GM19467 (cell line): Measurements from ENCODE around the gene SLC9A3.

Experiments used
- ATAC-seq: cut with Tn5 transposase; IDR thresholded peaks from one replicate; pipeline ENCODE4 v1.9.1; 2021; ENCODE audit warnings: mild to moderate bottlenecking, moderate library complexity; ENCODE audit not compliant: unreplicated experiment

The SLC9A3 gene

DNA sequence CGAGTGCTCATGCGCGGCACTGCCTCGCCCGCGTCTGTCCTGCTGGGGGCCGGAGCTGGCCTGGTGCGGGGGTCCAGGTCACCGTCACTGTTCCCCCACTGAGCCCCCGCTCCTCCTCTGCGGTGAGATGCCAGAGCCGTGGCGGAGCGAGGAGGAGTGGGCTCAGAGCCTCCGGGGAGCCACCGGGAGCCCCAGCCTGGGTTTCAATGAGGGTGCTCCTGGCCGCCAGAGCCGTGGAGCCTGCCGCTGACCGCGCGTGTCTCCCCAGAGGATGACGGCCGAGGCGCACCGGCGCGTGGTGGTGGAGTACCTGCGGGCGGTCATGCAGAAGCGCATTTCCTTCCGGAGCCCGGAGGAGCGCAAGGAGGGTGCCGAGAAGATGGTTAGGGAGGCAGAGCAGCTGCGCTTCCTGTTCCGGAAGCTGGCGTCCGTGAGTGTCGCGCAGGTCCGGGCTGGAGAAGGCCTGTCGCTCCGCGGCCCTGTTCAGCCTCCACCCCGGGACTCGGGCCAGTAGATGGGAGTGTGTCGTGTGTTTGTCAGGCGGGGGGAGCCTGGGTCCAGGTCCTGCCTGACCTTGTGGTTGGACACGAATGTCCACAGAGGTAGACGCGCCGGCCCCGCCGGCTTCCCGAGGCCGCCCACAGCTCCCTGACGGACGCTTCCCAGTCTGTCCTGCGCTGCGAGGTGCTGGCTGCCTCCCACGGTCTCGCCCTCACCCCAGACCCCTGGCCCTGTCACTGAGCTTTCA lies 59.2 kb downstream of the SLC9A3 start:
- no peak for ATAC-seq

DNA sequence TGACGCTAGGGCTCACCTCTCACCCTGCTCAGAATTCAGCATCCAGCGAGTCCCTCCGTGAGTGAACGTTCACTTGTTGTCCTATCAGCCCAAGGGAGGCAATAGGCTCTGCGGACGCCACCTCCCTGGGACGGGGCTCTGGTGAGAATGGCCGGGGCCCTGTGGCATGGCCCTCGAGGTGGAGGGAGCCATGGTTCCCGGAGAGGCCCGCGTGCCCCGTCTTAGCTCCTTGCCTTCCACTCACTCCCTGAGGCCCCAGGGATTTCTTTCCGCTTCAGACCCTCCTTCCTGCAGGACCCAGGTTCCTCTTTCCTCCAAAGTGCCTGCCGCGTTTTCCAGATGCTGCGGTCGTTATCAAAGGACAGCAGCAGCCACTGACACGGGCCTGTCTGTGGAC lies 59.8 kb downstream of the SLC9A3 start:
- no peak for ATAC-seq

DNA sequence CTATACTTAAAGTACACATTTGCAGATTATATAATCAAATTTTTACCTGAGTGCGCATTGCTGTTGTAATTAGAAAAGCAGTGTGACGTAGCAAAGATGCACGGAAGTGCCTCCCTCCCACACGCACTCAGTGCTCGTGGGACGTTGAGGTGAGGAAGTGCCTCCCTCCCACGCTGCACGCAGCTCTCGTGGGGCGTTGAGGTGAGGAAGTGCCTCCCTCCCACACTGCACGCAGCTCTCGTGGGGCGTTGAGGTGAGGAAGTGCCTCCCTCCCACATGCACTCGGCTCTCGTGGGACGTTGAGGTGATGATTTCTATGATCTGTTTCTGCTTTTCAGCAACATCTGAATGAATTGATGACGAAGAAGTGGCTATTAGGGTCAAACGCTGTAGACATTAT lies 60.3 kb downstream of the SLC9A3 start:
- ATAC-seq, result no peak

DNA sequence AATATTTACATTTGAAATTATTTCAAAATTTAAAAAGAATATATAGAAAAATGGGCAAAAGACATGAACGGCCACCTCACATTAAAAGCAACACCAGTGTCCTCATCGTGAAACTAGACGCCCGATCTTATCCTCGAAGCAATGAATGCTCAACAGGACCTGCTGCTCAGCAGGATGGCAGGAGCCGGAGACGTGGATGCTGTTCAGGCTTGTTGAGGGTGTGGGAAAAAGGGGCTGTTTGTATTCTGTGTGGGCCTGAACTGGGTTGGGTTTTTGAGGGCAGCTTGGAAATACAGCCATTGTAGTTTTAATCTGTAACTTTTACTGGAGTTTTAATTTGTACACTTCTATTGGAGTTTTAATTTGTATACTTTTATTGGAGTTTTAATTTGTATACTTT lies 60.9 kb downstream of the SLC9A3 start:
- no peak for ATAC-seq

DNA sequence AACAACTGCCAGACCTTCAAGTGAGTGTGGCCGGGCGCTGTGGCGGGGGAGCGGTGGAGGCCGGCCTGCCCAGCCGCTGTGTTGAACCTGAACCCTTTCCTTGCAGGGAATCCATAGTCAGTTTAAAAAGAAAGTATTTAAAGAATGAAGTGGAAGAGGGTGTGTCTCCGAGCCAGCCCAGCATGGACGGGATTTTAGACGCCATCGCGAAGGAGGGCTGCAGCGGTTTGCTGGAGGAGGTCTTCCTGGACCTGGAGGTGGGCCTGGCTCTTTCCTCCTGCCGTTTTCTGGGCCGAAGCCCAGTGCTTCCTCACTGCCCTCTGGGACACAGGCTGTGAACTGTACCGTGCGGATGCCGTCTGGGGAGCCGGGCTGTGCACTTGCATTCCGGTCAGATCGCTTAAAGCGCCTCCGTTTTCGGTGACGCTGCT lies 62.2 kb downstream of the SLC9A3 start:
- no peak for ATAC-seq

DNA sequence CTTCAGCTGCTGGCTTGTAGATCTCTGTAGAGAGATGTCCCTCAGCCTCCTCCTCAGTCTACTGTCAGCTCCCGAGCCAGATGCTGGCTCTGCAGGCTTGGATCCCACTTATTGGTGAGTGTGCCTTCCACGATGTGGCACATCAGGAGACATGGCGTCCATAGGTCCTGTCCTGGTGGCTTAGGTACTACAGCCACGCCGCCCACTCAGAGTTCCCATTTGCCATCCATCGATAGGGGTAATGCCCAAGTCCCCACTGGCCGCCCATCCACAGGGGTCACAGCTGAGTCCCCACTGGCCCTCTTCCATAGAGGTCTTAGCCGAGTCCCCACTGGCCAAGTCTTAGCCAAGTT lies 64.0 kb downstream of the SLC9A3 start:
- no peak for ATAC-seq

DNA sequence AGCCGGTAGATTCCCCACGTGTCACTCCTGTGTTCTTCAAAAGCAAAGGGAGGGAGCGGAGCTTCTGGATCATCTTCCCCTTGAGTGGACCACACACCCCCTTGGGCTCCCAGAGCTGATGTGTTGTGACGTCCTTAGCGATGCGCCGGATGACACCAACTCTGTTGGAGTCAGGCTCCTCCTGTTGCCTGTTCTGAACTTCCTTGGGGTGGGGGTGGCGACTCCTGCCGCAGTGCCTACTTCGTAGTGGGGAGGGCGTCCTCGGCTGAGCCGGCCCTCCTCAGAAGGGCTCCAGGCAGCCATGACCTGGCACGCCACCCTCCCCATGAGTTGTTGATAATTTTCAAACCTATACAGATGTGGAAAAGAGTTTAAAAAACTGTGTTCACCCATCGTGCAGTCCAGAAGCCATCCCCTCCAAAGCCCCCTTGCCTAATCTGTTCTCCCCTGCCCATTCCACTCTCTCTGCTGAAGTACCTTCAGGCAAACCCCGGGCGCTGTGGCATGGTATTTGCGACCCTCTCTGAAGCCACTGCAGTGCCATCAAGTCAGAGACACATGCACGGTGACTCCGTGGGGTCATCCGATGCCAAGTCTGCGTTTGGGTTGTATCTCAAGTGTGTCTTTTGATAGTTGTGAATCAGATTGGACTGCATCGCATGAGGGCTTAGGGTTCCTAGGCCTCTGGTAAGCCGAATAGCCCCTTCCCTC lies 64.5 kb downstream of the SLC9A3 start:
- ATAC-seq, result no peak

DNA sequence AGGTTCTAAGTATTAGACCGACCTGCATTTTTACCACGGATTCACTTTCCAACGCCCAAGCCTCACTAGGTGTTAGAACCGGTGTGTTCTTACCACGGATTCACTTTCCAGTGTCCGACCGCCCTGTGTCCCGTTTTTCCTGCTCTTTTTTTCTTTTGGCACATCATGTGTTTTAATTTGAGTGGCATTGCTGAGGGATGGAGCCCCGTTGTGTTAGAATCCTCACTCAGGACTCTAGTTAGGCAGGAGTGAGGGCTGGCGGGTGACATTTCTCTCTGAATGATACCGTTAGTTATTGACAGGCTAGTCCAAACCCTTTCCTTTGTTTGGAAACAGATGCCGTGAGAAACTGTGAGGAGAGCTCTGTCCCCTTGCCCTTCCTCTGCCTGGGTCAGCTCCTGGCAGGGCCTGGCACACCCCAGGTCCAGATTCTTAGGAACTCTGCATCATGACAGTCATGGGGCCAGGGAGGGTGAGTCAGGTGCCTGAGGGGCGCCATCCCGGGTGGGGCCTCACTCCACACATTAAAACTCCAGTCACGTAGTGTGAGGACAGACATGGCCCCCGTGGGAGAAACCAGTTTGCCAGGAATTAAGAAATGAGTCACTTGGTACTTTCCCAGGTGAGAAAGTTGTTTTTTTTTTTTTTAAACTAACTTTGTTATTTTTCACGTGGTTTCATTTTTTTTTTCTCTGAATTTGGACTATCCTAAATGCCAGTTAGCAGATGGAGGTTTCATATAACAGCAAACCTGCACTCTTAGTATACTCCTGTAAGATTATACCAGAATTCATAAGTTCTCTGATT lies 65.5 kb downstream of the SLC9A3 start:
- ATAC-seq, result peak; percentile 58

DNA sequence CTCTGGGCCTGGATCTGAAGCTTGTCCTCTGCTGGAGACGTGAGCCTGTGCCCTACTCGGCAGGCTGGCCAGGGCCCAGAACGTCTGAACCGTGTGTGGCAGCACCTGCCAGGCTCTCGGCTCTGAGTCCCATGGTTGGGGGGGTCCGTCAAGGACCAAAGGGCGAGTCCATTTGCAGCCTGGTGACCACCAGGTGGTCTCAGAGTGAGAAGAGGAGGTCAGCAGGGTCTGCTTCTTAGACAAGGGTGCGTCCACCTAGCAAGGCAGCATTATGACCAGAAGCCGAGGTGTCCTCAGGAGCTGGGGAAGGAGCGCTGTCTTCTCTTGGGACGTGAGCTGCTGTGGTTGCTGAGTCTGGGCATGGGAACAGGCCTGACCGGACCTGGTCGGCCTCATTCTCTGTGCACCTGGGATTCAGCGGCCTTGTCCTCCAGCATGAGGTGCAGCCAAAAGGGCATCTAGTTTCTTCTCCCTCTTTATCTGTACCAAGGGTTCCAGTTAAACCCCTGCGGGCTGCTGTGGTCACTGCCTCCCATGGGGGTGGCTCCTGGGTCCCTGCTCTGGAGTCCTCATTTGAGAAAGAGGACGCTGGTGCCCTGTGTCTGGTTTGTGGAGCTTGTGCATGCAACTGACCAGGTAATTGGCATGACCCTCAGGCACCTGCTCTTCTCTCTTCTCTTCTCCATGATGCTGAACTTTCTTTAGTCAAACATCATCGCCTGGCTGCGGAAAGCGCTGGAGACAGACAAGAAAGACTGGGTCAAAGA lies 66.9 kb downstream of the SLC9A3 start:
- ATAC-seq, result no peak

DNA sequence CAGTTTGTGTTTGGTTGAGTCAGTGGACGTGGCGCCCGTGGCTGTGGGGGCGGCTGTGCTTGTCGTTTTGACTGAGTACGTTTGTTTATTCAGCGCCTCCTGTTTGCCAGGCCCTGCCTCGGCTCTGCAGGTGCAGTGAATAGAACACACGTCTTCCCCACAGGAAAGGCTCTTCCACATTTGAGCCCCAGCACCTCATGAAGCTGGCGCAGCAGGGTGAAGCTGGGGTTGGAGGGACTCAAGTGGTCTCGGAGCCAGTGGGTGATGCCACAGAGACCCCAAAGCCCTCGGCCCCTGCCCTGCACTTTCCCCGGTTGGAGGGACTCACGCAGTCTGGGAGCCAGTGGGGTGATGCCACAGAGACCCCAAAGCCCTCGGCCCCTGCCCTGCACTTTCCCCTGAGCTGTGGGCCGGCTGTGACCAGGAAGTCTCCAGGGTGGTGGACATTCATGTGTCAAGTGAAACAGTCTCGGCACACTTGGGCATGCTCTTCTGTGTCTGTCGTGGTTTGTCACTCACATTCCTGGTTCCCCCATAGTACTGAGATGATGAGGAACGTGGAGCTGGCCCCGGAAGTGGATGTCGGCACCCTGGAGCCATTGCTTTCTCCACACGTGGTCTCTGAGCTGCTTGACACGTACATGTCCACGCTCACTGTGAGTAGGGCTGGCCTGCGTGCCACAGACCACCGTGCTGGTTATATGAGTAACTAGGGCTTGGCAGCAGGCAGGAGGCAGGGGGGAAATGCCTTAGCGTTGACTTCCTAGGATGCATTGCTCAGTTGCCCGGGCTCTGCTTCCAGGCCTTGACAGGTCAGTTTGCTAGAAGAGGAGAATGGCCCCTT lies 67.7 kb downstream of the SLC9A3 start:
- no peak for ATAC-seq

DNA sequence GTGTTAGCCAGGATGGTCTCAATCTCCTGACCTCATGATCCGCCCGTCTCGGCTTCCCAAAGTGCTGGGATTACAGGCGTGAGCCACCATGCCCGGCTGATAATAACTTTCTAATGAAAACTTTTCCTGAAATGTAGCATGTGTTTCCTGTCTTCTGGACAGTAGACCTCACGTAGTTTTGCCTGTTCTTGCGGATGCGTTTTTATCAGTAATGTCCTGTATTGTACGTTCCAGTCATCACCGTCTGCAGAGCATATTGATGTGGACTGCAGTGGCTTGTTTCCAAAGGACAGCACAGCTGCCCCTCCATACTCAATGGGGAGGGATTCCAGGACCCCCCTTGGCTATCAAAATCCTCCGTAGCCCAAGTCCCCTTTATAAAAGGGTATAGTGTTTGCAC lies 68.4 kb downstream of the SLC9A3 start:
- ATAC-seq, result no peak

DNA sequence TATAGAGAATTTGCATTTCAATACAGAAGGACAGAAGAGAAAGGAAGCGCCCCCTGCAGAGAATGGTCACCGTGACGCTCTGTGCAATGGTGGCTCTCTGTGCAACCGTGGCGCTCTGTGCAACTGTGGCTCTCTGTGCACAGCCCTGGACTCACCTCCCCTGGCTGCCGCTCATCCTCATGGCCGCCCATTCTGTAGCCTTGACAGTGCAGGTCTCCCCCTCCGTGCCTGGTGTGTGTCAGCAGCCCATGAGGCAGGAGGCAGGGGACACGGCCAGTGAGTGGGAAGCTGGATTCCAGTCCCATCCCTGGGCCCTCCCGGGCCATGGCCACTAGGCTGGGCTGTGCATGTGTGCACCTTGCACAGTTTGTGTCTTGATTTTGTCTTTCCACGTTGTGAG lies 69.3 kb downstream of the SLC9A3 start:
- ATAC-seq, result no peak

DNA sequence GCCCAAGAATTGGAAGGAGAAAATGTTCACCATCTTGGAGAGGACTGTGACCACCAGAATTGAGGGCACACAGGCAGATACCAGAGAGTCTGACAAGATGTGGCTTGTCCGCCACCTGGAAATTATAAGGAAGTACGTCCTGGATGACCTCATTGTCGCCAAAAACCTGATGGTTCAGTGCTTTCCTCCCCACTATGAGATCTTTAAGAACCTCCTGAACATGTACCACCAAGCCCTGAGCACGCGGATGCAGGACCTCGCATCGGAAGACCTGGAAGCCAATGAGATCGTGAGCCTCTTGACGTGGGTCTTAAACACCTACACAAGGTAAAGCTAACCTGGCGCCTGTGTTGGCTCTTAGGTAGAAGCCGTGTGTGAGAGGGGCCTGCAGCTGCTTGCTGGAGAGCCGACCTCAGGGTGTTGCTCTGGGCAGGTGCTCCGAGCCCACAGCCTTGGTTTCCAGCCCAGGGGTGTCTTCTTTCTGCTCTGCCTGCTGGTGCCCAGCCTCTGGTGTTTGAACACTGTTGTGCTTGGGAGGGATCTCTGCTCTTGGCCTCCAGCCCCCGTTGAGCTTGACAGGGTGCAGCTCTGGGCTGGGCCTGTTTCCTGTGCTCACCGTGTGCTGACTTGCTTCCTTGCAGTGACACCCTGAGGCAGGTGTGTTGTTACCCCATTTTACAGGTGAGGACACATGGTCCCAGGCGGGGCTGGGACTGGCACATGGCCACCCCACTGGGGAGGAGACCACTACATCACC lies 70.3 kb downstream of the SLC9A3 start:
- ATAC-seq, result no peak

DNA sequence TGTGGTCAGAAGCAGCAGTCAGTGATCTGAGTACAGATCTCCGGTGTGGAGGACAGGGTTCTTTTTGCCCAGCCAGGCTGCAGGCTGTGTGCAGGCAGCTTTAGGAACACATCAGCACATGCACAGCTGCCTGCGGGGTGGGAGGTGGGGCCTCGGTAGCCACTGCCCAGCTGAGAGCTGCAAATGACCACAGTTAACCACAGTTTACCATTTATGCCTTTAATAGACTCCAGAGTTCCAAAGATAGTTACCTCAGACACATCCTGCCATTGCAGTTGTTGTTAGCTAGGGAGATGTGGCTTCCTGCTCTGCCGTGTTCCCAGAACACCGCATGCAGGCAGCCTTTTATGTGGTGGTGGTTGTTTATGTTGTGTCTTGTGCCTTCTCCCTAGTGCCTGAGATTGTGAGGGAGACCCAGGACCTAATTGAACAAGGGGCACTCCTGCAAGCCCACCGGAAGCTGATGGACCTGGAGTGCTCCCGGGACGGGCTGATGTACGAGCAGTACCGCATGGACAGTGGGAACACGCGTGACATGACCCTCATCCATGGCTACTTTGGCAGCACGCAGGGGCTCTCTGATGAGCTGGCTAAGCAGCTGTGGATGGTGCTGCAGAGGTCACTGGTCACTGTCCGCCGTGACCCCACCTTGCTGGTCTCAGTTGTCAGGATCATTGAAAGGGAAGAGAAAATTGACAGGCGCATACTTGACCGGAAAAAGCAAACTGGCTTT lies 71.1 kb downstream of the SLC9A3 start:
- no peak for ATAC-seq

DNA sequence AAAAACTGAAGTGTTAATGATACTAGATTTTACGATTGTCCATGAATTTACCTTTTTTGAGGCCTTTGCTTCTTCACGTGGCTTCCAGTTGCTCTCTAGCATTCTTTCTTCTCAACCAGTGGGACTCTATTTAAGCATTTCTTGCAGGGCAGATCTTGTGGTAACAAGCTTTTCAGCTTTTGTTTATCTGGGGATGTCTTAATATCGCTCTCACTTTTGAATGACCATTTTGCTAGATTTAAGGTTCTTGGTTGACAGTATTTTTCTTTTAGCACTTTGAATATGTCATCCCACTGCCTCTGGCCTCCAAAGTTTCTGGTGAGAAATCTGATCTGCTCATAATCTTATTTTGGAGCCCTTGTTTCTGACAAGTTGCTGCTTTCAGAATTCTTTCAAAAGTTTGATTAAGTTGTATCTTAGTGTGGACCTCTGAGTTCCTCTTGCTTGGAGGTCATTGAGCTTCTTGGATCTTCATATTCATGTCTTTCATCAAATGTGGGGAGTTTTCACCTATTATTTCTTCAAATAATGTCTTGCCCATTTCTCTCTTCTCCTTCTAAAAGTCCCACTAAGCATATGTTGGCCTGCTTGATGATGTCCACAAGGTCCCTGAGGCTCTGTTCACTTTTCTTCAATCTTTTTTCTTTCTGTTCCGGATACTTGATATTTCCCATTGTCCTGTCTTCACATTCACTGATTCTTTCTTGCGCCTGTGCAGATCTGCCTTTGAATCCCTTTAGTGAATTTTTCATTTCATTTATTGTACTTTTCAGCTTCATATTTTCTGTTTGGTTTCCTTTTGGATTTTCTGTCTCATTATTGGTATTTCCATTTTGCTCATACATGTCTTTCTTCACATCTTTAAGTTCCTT lies 72.4 kb downstream of the SLC9A3 start:
- ATAC-seq, result no peak

DNA sequence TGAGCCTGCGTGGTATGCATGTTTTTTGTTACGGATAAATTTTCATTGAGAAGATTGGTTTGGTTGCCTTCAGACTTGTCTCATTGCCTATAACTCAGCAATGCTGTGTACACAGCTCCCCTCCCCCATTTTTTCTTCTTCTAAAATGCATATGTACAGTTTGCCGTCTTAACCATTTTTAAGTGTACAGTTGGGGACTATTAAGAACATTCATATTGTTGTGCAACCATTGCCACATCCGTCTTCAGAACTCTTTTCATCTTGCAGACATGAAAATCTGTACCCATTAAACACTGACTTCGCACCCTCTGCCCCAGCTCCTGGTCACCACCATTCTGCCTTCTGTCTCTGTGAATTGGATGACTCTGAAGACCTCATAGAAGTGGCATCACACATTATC lies 75.1 kb downstream of the SLC9A3 start:
- ATAC-seq, result no peak

DNA sequence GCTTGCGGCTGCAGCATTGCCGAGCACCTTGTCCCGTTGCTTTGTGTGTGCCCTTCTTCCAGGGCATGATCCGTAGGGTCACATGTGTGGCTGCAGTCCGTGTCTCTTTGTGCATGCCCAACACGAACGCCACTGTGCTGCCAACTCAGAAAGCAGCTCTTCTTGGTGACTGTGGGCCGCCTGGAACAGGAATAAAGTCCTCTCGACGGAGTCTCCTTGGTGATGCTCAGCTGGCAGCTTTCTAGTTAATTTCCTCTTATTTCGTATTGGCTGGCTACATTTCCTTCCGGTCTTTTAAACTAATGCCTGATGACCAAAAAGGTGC lies 75.5 kb downstream of the SLC9A3 start:
- no peak for ATAC-seq
